HUES64 (cell line): ENCODE measurements around the gene RABL6.
"Not testable (repeated sequence)": the region's sequence is repeated elsewhere in the genome, so short reads cannot be mapped to it uniquely, and the experiment has no call there.

Experiments
- H3K27ac ChIP-seq: 2 replicates; pipeline ENCODE4 v1.7.0; 2013; ENCODE audit warnings: low read depth, low read length, inconsistent platforms
- H3K27me3 ChIP-seq: 2 replicates; pipeline ENCODE4 v1.6.1; 2013; ENCODE audit warnings: mild to moderate bottlenecking, low read length; ENCODE audit not compliant: insufficient read depth
- H3K36me3 ChIP-seq: 2 replicates; pipeline ENCODE4 v1.6.1; 2013; ENCODE audit warnings: mild to moderate bottlenecking, low read length; ENCODE audit not compliant: insufficient read depth
- H3K4me1 ChIP-seq: 2 replicates; pipeline ENCODE4 v1.6.1; 2013; ENCODE audit warnings: mild to moderate bottlenecking, low read length, moderate library complexity; ENCODE audit not compliant: insufficient read depth
- H3K4me3 ChIP-seq: 2 replicates; pipeline ENCODE4 v1.5.1; 2013; ENCODE audit warnings: mild to moderate bottlenecking, low read length, moderate library complexity
- H3K9ac ChIP-seq: 2 replicates; pipeline ENCODE4 v1.6.1; 2013; ENCODE audit warnings: mild to moderate bottlenecking, low read depth, low read length
- H3K9me3 ChIP-seq: 2 replicates; pipeline ENCODE4 v1.6.1; 2013; ENCODE audit warnings: low read depth, low read length; ENCODE audit not compliant: insufficient read depth
- WGBS: fragments of 150-250, 120-280 bp; methylation state at CpG from one replicate; pipeline ENCODE4 v1.1.7; 2013; ENCODE audit warnings: missing lambda C conversion rate; 5-methylcytosine and 5-hydroxymethylcytosine counted together

The RABL6 gene

GRCh38 chr9:136840877-136841645 lies 33.3 kb downstream of the RABL6 start:
- Histone ChIP-seq H3K27me3 (no peaks in the 10 kb centered on the region), H3K4me3 (no peak overlapping the region), H3K4me1 (peaks cover 9% of the 10 kb centered on the region; the same call in 1 of the 2 replicates), H3K9ac (no peak overlapping the region; the same call in 1 of the 2 replicates), H3K9me3 (no peaks in the 10 kb centered on the region), H3K27ac (peak overlapping the region; percentile 49; the same call in 1 of the 2 replicates), H3K36me3 (peaks cover 15% of the 10 kb centered on the region)
- WGBS: 76% methylated on average over 28 of the region's 28 CpGs

- Histone ChIP-seq H3K27ac (peak overlapping the region; percentile 49; the same call in 1 of the 2 replicates), H3K36me3 (peaks cover 13% of the 10 kb centered on the region)
- H3K4me1 ChIP-seq, H3K27me3 ChIP-seq, H3K9me3 ChIP-seq, H3K9ac ChIP-seq, H3K4me3 ChIP-seq: not testable (repeated sequence)
- WGBS: 61% methylated on average over 16 of the region's 16 CpGs
Measured at GRCh38 chr9:136841646-136842379, 34.1 kb downstream of the RABL6 start.

GRCh38 chr9:136842380-136842948 lies 34.7 kb downstream of the RABL6 start, which contains the start of gene AJM1:
AJM1 (plus strand) TSS chr9:136842478; CDS start chr9:136844415, 1,937 bp downstream.
- H3K9me3 ChIP-seq, H3K4me1 ChIP-seq, H3K27me3 ChIP-seq, H3K9ac ChIP-seq: not testable (repeated sequence)
- peaks cover 13% of the 10 kb centered on the region for H3K36me3 ChIP-seq
- H3K27ac ChIP-seq: peak within 1 kb of the TSS; percentile 49; the same call in 1 of the 2 replicates
- WGBS: 4% methylated on average over 19 of the region's 27 CpGs
- peak within 1 kb of the TSS; percentile 28 for H3K4me3 ChIP-seq

- H3K9me3 ChIP-seq, H3K4me3 ChIP-seq, H3K4me1 ChIP-seq, H3K27ac ChIP-seq, H3K9ac ChIP-seq, H3K27me3 ChIP-seq: not testable (repeated sequence)
- H3K36me3 ChIP-seq: peaks cover 13% of the 10 kb centered on the region
- 59% methylated on average over 21 of the region's 21 CpGs for WGBS
Measured at GRCh38 chr9:136843159-136843800, 35.5 kb downstream of the RABL6 start.

GRCh38 chr9:136843801-136844740 lies 36.3 kb downstream of the RABL6 start:
- H3K27ac ChIP-seq, H3K27me3 ChIP-seq, H3K9me3 ChIP-seq, H3K4me1 ChIP-seq, H3K9ac ChIP-seq, H3K4me3 ChIP-seq: not testable (repeated sequence)
- 56% methylated on average over 99 of the region's 99 CpGs for WGBS
- peaks cover 11% of the 10 kb centered on the region for H3K36me3 ChIP-seq

GRCh38 chr9:136844761-136845464 lies 37.2 kb downstream of the RABL6 start:
- H3K9me3 ChIP-seq: no peaks in the 10 kb centered on the region
- no peak overlapping the region for H3K27ac ChIP-seq
- peaks cover 9% of the 10 kb centered on the region; the same call in 1 of the 2 replicates for H3K4me1 ChIP-seq
- H3K4me3 ChIP-seq: no peak overlapping the region
- peaks cover 5% of the 10 kb centered on the region for H3K27me3 ChIP-seq
- no peak overlapping the region for H3K9ac ChIP-seq
- H3K36me3 ChIP-seq: peaks cover 3% of the 10 kb centered on the region
- 82% methylated on average over 88 of the region's 88 CpGs for WGBS

- H3K27me3 ChIP-seq: peaks cover 5% of the 10 kb centered on the region
- 96% methylated on average over 102 of the region's 102 CpGs for WGBS
- no peak overlapping the region for H3K27ac ChIP-seq
- no peak overlapping the region for H3K4me3 ChIP-seq
- peaks cover 5% of the 10 kb centered on the region for H3K36me3 ChIP-seq
- H3K4me1 ChIP-seq: peaks cover 9% of the 10 kb centered on the region; the same call in 1 of the 2 replicates
- H3K9me3 ChIP-seq: no peaks in the 10 kb centered on the region
- no peak overlapping the region for H3K9ac ChIP-seq
Measured at GRCh38 chr9:136845465-136846260, 37.9 kb downstream of the RABL6 start.

GRCh38 chr9:136846376-136847087 lies 38.8 kb downstream of the RABL6 start:
- 77% methylated on average over 98 of the region's 98 CpGs for WGBS
- H3K4me3 ChIP-seq: peak overlapping the region; percentile 60
- H3K27me3 ChIP-seq: peaks cover 5% of the 10 kb centered on the region
- no peaks in the 10 kb centered on the region for H3K9me3 ChIP-seq
- H3K9ac ChIP-seq: peak overlapping the region; percentile 67
- no peak overlapping the region; the same call in 1 of the 2 replicates for H3K27ac ChIP-seq
- peaks cover 14% of the 10 kb centered on the region for H3K36me3 ChIP-seq
- H3K4me1 ChIP-seq: peaks cover 2% of the 10 kb centered on the region; the same call in 1 of the 2 replicates
